HG02884 (cell line): Measurements from ENCODE around the gene ADAMTS4.

ENCODE experiments used
- ATAC-seq: cut with Tn5 transposase; IDR thresholded peaks from one replicate; pipeline ENCODE4 v1.9.1; 2021; ENCODE audit warnings: mild to moderate bottlenecking, moderate library complexity; ENCODE audit not compliant: unreplicated experiment

The ADAMTS4 gene

GRCh38 chr1:161196521-161197451 lies 2.1 kb downstream of the ADAMTS4 start:
- ATAC-seq, result no peak

DNA sequence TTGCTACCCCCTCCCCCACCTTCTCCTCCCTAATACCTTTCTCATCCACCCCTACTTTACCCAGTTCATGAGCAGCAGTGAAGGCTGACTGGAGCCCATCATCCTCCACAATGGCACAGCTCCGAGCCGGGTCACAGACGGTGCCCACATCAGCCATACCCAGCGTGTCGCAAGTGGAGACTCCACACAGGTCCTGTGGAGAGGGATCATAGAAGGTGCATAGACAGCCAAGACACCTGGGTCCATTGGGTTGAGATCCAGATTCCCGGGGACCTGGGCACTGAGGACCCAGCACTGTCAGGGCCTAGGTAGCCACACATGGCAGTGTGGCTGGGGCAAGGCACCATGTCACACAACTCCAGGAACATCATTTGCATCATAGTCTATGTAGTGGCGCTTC lies 2.7 kb downstream of the ADAMTS4 start:
- ATAC-seq, result no peak

- no peak for ATAC-seq
Observed at GRCh38 chr1:161195171-161195570, 3.7 kb downstream of the ADAMTS4 start.

- ATAC-seq, result no peak
Observed at GRCh38 chr1:161193561-161194235, 5.2 kb downstream of the ADAMTS4 start.

DNA sequence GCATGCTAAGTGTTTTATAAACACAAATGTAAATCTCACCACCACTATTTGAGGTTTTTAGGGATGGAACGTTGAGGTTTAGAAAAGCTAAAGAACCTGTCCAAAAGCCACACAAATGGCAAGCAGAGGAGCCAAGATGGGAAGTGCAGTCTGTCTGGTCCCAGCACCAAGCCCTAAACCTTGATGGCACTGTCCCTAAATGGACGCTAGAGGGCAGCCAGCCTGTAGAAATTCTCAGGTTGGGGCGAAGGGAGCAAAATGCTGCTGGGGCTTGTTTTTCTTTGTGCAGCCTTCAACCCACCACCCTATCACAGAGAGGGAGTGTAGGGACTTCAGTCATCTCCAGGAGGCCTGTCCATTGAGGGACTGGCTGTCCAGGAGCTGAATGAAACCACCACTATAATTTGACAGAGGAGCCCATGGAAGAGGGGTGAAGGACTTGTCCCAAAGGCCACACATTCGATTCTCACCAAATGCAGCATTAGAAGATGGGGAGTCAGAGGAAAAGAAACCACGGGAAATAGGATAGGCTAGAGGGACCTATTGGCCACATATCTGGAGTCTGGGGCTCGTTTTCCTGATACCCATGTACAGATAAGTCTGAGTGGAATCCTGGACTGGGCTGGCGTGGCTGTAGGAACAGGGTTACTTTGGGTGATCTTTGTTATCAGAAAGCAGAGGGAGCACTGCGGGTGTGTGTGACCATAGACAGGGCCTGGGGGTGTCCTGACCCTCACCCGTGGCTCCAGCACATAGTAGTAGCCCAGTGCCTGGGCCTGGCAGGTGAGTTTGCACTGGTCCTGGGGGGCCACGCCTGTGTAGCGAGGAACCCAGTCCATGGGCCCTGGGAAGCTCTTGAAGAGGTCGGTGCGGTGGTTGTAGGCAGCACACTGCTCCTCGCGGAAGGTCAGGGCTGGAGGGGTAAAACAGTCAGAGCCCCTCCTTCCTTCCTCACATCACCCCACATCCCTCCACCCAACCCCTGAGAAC lies 6.1 kb downstream of the ADAMTS4 start:
- peak; percentile 63 for ATAC-seq

DNA sequence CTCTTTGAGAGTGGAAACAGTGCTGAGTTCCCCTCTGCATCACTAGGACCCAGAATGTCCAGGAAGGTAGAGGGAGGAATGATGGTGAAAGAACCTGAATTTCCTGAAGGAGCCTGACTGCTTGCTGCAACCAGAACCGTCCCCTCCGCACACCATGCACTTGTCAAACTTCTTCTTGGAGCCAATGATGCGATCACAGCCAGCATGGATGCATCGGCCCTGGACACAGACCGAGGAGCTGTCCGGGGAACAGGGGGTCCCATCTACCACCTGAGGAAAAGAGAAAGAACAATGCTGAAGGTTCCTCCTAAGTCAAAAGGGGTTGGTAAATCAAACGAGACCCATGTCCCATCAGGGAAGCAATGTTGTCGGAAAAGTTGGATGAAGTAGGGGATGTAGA lies 6.9 kb downstream of the ADAMTS4 start:
- ATAC-seq, result no peak

DNA sequence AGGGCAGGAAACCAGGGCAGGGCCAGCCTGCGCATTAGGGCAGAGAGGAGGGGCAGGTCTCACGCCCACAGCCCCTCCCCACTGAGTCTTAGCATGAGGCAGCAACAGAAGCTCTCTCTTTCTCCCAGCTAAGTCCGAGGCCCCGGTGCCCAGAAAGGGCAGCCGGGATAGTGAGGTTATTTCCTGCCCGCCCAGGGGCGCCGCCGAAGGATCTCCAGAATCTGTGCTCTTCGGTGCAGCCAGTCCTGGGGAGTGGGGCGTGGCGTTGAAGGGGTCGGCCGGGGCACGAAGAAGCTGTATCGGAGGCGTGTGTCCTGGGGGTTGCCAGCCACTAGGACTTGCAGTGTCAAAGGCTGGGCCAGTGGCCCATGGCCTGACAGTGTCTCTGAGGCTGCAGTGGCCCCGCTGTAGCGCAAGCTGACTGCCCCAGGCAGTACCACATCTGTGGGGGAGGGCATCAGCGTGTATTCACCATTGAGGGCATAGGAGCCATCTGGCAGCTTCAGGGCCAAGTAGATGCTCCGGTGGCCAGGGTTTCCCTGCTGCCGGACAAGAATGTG lies 7.8 kb downstream of the ADAMTS4 start:
- ATAC-seq, result no peak

DNA sequence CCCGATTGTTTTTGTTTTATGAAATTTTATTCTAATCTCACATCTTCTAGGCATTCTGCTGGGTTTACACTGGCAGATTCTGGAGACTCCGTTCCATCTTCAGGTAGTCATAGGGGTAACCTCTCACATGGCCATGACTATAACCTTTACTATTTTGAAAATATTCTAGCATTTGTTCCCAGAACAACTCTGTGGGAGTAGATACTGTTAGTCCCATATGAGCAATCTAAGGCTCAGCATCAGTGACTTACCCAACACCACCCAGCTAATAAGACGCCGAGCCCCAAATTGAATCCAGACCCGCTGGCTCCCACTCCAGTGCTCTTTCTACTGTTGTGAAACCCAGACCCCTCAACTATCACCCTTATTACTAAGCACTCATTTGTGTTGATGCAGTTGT lies 9.8 kb downstream of the ADAMTS4 start:
- no peak for ATAC-seq

DNA sequence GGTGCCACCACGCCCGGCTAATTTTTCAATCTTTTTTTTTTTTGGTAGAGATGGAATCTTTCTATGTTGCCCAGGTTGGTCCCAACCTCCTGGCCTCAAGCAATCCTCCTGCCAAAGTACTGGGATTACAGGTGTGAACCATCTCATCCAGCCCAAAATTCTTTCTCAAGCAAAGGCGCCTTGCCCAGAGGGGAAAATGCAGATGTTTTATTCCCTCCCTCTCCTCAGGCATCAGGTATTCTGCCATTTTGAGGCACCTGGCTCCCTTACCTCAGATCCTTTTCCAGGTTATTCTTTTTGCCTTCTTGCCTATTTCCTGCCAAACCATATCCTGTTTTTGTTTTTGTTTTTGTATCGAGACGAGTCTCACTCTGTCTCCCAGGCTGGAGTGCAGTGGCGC lies 10.5 kb downstream of the ADAMTS4 start:
- ATAC-seq, result no peak

DNA sequence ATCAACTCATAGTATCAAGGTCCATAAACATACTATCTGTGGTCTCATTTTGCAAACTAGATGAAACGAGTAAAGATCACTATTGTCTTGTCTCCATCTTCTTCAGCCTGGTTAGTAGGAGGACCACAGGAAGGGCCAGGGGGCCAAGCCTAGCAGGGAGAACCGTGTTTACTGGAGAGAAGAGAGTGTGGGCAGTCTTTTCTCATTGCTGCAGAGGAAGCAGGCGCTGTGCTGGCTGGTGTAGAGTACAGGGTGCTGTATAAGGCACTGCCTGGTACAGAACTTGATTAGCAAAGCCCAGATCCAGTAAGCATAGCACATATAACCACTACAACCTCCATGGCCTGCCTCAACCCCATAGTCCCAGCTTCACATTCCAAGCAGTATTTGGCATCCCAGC lies 11.5 kb downstream of the ADAMTS4 start:
- ATAC-seq, result no peak

- no peak for ATAC-seq
Observed at GRCh38 chr1:161185732-161186311, 13.0 kb downstream of the ADAMTS4 start.

DNA sequence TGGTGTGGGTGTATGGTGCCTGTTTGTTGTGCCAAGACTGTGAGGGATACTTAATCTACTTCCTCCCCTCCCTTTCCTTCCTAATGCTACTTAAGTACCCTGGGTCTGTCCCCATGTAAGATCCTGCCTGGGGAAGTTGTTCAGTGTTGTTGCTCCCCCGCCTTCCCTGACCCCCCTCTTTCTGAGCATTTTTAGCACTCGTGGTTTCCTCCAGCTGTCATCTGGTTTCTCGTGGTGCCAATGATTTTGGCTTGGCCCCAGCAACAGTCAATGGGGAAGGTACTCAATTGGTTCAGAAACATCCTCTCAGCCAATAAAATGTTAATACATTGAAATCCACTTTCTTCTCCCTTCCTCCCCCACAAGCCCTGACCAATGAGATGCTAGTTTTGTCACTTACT lies 13.6 kb downstream of the ADAMTS4 start:
- ATAC-seq, result peak; percentile 68

DNA sequence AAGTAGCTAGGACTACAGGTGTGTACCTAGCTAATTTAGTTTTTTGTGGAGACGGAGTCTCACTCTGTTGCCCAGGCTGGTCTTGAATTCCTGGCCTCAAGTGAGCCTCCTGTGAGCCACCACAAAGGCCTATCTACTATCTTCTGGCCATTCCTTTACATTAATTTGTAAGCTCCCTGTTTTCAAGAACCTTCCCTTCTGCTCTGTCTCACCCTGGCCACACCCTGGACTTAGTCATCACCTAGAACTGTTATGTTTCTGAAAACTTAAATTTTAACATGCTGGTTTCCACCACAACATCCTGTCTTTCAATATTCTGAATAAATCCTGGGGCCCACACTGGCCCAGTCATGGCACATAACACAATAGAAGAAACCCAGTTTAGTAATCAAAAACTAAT lies 16.6 kb downstream of the ADAMTS4 start:
- no peak for ATAC-seq

GRCh38 chr1:161180639-161181038 lies 18.2 kb downstream of the ADAMTS4 start:
- ATAC-seq, result no peak

- ATAC-seq, result no peak
Observed at GRCh38 chr1:161179698-161180097, 19.2 kb downstream of the ADAMTS4 start.

- ATAC-seq, result no peak
Observed at GRCh38 chr1:161177936-161178244, 21.0 kb downstream of the ADAMTS4 start.

- ATAC-seq, result peak; percentile 76
Observed at GRCh38 chr1:161177112-161177935, 21.5 kb downstream of the ADAMTS4 start, which contains the start of gene B4GALT3. TSS of gene B4GALT3 (minus strand) at chr1:161177507. CDS start at chr1:161176060, 1,447 bp downstream.

DNA sequence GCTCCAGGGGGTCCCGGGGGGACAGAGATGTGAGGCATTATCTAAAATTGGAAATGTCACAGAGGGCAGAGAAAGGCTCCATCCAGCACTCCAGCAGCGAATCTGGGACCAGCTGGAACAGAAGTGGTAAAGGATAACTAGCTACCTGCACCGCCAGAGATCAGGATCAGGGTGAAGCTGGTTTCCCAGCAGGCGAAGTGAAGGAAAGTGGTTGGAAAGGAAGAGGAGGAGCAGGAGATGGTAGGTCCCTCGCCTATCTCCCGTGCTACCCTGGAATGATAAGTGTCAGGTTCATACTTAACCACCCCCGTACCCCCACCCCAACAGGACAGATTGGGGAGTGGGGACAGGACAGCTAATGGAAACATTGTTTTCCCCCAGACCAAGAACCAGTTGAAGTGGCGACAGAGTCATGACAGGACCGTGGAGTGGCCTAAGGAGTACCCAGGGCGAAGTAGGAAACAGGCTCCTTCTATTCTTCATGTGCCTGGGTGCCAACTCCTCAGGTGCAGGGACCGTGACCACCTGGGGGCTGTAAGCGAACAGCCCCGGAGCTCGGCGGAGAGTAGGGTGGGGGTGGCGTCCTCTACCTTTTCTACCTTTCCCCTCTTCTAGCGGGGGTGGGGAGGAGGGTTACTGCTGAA lies 22.3 kb downstream of the ADAMTS4 start:
- no peak for ATAC-seq
